Mammary epithelial cell (primary cell): Measurements from ENCODE around the gene STAM.

Experiments
- EZH2 ChIP-seq: IDR thresholded peaks from 2 replicates; pipeline ENCODE4 v1.6.1; 2012; ENCODE audit warnings: low read length, inconsistent platforms, borderline replicate concordance
- TF ChIP-seq, protein P1 (sequence below), 2 donors: IDR thresholded peaks in 1 of 2; conservative IDR thresholded peaks in 1 of 2; 2 replicates each; pipeline ENCODE4 v1.5.1; 2011 to 2012; ENCODE audit warnings: inconsistent platforms in 2 of 2, low read length in 2 of 2, mild to moderate bottlenecking in 2 of 2, control low read depth in 1 of 2, low read depth in 1 of 2; ENCODE audit not compliant: insufficient read depth in 1 of 2; ENCODE audit errors: extremely low read depth in 1 of 2

DNA sequence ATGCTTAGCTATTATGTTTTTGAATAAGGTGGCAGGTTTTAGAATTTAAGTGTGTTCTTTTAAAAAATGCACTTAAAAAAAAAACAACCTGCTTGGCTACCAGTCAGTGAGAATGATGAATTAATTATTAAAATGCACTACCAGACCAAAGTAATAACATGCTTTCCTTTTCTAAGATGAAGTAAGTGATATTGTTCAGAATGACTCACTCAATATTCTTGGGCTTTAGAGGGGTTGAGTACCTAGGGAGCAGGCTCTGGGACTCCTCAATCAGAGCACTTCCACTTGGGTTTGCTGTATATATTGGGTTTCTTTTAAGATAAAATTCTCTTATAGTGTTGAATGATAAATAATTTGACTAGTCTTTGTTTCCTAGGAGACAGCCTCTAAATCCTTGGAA, 8.6 kb downstream of the STAM start:
- TF ChIP-seq, protein P1, sequence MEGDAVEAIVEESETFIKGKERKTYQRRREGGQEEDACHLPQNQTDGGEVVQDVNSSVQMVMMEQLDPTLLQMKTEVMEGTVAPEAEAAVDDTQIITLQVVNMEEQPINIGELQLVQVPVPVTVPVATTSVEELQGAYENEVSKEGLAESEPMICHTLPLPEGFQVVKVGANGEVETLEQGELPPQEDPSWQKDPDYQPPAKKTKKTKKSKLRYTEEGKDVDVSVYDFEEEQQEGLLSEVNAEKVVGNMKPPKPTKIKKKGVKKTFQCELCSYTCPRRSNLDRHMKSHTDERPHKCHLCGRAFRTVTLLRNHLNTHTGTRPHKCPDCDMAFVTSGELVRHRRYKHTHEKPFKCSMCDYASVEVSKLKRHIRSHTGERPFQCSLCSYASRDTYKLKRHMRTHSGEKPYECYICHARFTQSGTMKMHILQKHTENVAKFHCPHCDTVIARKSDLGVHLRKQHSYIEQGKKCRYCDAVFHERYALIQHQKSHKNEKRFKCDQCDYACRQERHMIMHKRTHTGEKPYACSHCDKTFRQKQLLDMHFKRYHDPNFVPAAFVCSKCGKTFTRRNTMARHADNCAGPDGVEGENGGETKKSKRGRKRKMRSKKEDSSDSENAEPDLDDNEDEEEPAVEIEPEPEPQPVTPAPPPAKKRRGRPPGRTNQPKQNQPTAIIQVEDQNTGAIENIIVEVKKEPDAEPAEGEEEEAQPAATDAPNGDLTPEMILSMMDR (conservative IDR thresholded peaks at IDR 0.05 in 1 of 2, IDR thresholded peaks at IDR 0.05 in 1 of 2; ENCODE audit: extremely low read depth in 1 of 2, insufficient read depth in 1 of 2, low read depth in 1 of 2, low read length in 2 of 2), result no peak
- TF ChIP-seq EZH2, result no peak
